ENCODE results near the gene AHDC1. TPM values are rescaled to one million over a fixed set of nuclear protein-coding genes. Genes with fewer than 3 reads are reported as not detected.
A peak's percentile ranks its signal among the peaks of the same experiment; 100 is the strongest.
"Not testable (repeated sequence)": the region's sequence is repeated elsewhere in the genome, so short reads cannot be mapped to it uniquely, and the experiment has no call there.

AHDC1 gene
- total RNA-seq, 1 experiment from 2014 or later: 18.4 TPM

DNA sequence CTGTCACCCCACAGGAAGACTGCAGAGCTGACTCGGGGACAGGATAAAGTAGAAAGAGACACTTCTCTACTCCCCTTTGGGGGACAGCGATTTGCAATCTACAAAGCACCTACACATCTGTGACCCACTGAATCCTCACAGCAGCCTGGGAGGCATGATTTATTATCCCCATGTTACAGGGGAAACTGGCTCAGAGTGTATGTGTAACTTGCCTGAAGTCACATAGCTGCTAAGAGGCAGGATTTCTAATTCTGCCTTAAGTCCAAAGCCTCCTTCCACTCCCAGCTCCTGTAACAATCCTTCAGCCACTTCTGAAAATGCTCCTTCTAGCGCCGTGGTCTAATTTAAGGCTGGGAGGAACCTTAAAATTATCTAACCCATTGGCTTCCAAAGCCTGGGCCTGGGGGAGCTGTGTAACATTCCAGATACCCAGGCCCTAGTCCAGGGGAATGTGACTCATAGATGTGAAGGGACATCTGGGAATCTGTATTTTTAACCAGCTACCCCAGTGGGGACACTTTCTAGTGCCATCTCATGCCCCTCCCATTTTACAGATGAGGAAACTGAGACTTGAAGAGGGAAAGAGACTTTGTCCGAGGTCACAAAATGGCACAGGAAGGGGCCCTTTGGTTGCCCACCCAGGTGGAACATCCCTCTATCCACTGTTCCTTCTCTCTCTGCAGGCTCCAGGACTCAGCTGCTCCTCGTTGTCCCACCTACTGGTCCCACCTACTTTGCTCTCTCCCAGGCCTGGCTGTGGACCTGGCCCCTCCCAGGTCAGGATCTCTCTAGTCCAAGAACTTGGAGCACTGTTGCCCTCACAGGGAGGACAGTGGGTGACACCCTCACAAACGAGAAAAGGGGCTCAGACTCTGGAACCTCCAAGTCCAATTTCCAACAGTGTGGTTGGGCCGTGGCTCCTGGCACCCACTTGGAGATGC lies 48.9 kb downstream of the AHDC1 start:
- POLR2A ChIA-PET: interaction anchor here (0.7 to 5.0 kb wide), 6 partner anchors 11 to 65 kb away, joined by 3 to 37 read pairs (median 12); partner anchors contain the start of gene WASF2
- intact Hi-C loops (cut with micrococcal nuclease): loop anchor here (5.0 kb wide), 2 partner anchors 63 to 107 kb away; partner anchors contain the start of gene WASF2

GRCh38 chr1:27554293-27554692 lies 49.7 kb downstream of the AHDC1 start:
- no peak overlapping the region for H3K4me3 Mint-ChIP-seq (ENCODE audit: unreplicated experiment)
- CTCF ChIA-PET: interaction anchor here (0.5 to 4.7 kb wide), 6 partner anchors 10 to 60 kb away, joined by 3 to 62 read pairs (median 20); partner anchors contain the start of gene AHDC1
- no TSS peak for BruUV-seq (replicated peaks)
- POLR2A ChIA-PET: interaction anchor here (1.0 to 5.0 kb wide), 3 partner anchors 10 to 64 kb away, joined by 4 to 28 read pairs (median 7); partner anchors contain the start of gene WASF2
- no peaks in the 10 kb centered on the region for H3K9me3 Mint-ChIP-seq (ENCODE audit: unreplicated experiment)
- H3K4me1 Mint-ChIP-seq (ENCODE audit: insufficient read depth, unreplicated experiment): peaks cover 18% of the 10 kb centered on the region
- TF ChIP-seq, protein P1, sequence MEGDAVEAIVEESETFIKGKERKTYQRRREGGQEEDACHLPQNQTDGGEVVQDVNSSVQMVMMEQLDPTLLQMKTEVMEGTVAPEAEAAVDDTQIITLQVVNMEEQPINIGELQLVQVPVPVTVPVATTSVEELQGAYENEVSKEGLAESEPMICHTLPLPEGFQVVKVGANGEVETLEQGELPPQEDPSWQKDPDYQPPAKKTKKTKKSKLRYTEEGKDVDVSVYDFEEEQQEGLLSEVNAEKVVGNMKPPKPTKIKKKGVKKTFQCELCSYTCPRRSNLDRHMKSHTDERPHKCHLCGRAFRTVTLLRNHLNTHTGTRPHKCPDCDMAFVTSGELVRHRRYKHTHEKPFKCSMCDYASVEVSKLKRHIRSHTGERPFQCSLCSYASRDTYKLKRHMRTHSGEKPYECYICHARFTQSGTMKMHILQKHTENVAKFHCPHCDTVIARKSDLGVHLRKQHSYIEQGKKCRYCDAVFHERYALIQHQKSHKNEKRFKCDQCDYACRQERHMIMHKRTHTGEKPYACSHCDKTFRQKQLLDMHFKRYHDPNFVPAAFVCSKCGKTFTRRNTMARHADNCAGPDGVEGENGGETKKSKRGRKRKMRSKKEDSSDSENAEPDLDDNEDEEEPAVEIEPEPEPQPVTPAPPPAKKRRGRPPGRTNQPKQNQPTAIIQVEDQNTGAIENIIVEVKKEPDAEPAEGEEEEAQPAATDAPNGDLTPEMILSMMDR (IDR thresholded peaks at IDR 0.05; ENCODE audit: unreplicated experiment): no peak
- intact Hi-C loops (cut with micrococcal nuclease): no loop called here
- H3K27ac Mint-ChIP-seq (ENCODE audit: low read depth, unreplicated experiment): no peak overlapping the region
- no peak for DNase-seq (ENCODE audit: unreplicated experiment)
- H3K36me3 Mint-ChIP-seq (ENCODE audit: insufficient read depth, unreplicated experiment): peaks cover 33% of the 10 kb centered on the region
- no peaks in the 10 kb centered on the region for H3K27me3 Mint-ChIP-seq (ENCODE audit: insufficient read depth, unreplicated experiment)

More for the DNA sequence above, 48.9 kb downstream of the AHDC1 start:
- peaks cover 32% of the 10 kb centered on the region for H3K36me3 Mint-ChIP-seq (ENCODE audit: insufficient read depth, unreplicated experiment)
- no peak for DNase-seq (ENCODE audit: unreplicated experiment)
- TF ChIP-seq, protein P1 (IDR thresholded peaks at IDR 0.05; ENCODE audit: unreplicated experiment): no peak
- peak overlapping the region; percentile 73 for H3K27ac Mint-ChIP-seq (ENCODE audit: low read depth, unreplicated experiment)
- CTCF ChIA-PET: interaction anchor here (0.5 to 5.4 kb wide), 8 partner anchors 10 to 61 kb away, joined by 3 to 62 read pairs (median 32); partner anchors contain the start of gene AHDC1
- H3K27me3 Mint-ChIP-seq (ENCODE audit: insufficient read depth, unreplicated experiment): no peaks in the 10 kb centered on the region
- no peak overlapping the region for H3K4me3 Mint-ChIP-seq (ENCODE audit: unreplicated experiment)
- peaks cover 22% of the 10 kb centered on the region for H3K4me1 Mint-ChIP-seq (ENCODE audit: insufficient read depth, unreplicated experiment)
- no peaks in the 10 kb centered on the region for H3K9me3 Mint-ChIP-seq (ENCODE audit: unreplicated experiment)
- no TSS peak for BruUV-seq (replicated peaks)

- H3K27ac Mint-ChIP-seq (ENCODE audit: low read depth, unreplicated experiment); BruUV-seq (replicated peaks); intact Hi-C loops (cut with micrococcal nuclease); H3K4me3 Mint-ChIP-seq (ENCODE audit: unreplicated experiment); DNase-seq (ENCODE audit: unreplicated experiment); H3K27me3 Mint-ChIP-seq (ENCODE audit: insufficient read depth, unreplicated experiment); H3K9me3 Mint-ChIP-seq (ENCODE audit: unreplicated experiment): not testable (repeated sequence)
- H3K4me1 Mint-ChIP-seq (ENCODE audit: insufficient read depth, unreplicated experiment): peaks cover 18% of the 10 kb centered on the region
- H3K36me3 Mint-ChIP-seq (ENCODE audit: insufficient read depth, unreplicated experiment): peaks cover 38% of the 10 kb centered on the region
- POLR2A ChIA-PET: interaction anchor here (1.7 to 5.0 kb wide), 2 partner anchors 10 to 14 kb away, joined by 7 to 28 read pairs; no protein-coding TSS in a partner anchor
- CTCF ChIA-PET: interaction anchor here (1.2 to 4.4 kb wide), 2 partner anchors 9 to 53 kb away, joined by 4 to 36 read pairs; no protein-coding TSS in a partner anchor
These were observed 50.1 kb downstream of the AHDC1 start for GRCh38 chr1:27553823-27554222.

- H3K9me3 Mint-ChIP-seq (ENCODE audit: unreplicated experiment): no peaks in the 10 kb centered on the region
- CTCF ChIA-PET: no interaction called here
- peaks cover 14% of the 10 kb centered on the region for H3K4me1 Mint-ChIP-seq (ENCODE audit: insufficient read depth, unreplicated experiment)
- H3K27me3 Mint-ChIP-seq (ENCODE audit: insufficient read depth, unreplicated experiment): no peaks in the 10 kb centered on the region
- DNase-seq (ENCODE audit: unreplicated experiment): no peak
- no peak overlapping the region for H3K4me3 Mint-ChIP-seq (ENCODE audit: unreplicated experiment)
- TF ChIP-seq, protein P1 (IDR thresholded peaks at IDR 0.05; ENCODE audit: unreplicated experiment): no peak
- no peak overlapping the region for H3K27ac Mint-ChIP-seq (ENCODE audit: low read depth, unreplicated experiment)
- intact Hi-C loops (cut with micrococcal nuclease): no loop called here
- BruUV-seq (replicated peaks): no TSS peak
- POLR2A ChIA-PET: interaction anchor here (0.6 to 5.0 kb wide), 2 partner anchors 9 to 70 kb away, joined by 4 to 28 read pairs; no protein-coding TSS in a partner anchor
- peaks cover 40% of the 10 kb centered on the region for H3K36me3 Mint-ChIP-seq (ENCODE audit: insufficient read depth, unreplicated experiment)
These were observed 51.0 kb downstream of the AHDC1 start for GRCh38 chr1:27552911-27553420.

Data from MCF 10A (cell line).